ENCODE measurements around the gene CDH23. TPM values are rescaled to one million over a fixed set of nuclear protein-coding genes. Genes with fewer than 3 reads are reported as not detected.

CDH23 gene
- polyA plus RNA-seq, 2 of the 4 experiments (the other 2 are of a cell fraction): 1.1 to 2.3 TPM

GRCh38 chr10:71799112-71799511, 402.4 kb downstream of the CDH23 start:
- Histone ChIP-seq H3K27ac (no peak overlapping the region), H3K4me1 (peaks cover 7% of the 10 kb centered on the region; the same call in 1 of the 3 replicates), H3K9me3 (no peaks in the 10 kb centered on the region; the same call in 2 of the 3 replicates), H3K4me3 (no peak overlapping the region), H3K4me2 (no peak overlapping the region)
- TF ChIP-seq FOXS1 (CRISPR knock-in tag; IDR thresholded peaks at IDR 0.05) (no peak), FOSB (CRISPR knock-in tag; IDR thresholded peaks at IDR 0.05) (no peak), NFE2L2 (conservative IDR thresholded peaks at IDR 0.05; ENCODE audit: low read length) (no peak), MAFK (IDR thresholded peaks at IDR 0.05; ENCODE audit: partially characterized antibody) (no peak), NR3C1 (IDR thresholded peaks at IDR 0.05) (no peak), PBX3 (IDR thresholded peaks at IDR 0.05) (no peak), RCOR1 (IDR thresholded peaks at IDR 0.05; ENCODE audit: low read depth, low read length) (no peak), CHD4 (IDR thresholded peaks at IDR 0.05; ENCODE audit: borderline replicate concordance) (no peak), RAD21 (conservative IDR thresholded peaks at IDR 0.05 in 1 of 2, IDR thresholded peaks at IDR 0.05 in 1 of 2) (no peak), NPAS2 (CRISPR knock-in tag; IDR thresholded peaks at IDR 0.05; ENCODE audit: borderline replicate concordance) (no peak), REST (IDR thresholded peaks at IDR 0.05) (no peak), CHD2 (IDR thresholded peaks at IDR 0.05; ENCODE audit: low read length, partially characterized antibody) (no peak), RARB (CRISPR knock-in tag; IDR thresholded peaks at IDR 0.05) (no peak), TP53 (CRISPR knock-in tag; IDR thresholded peaks at IDR 0.05) (no peak), ZSCAN20 (CRISPR knock-in tag; IDR thresholded peaks at IDR 0.05) (no peak), HES2 (IDR thresholded peaks at IDR 0.05) (no peak), GATA3 (IDR thresholded peaks at IDR 0.05; ENCODE audit: borderline replicate concordance) (no peak), HMGXB4 (CRISPR knock-in tag; IDR thresholded peaks at IDR 0.05; ENCODE audit: borderline replicate concordance) (no peak), ZFP36 (IDR thresholded peaks at IDR 0.05; ENCODE audit: borderline replicate concordance, partially characterized antibody) (no peak), HOXB13 (CRISPR knock-in tag; IDR thresholded peaks at IDR 0.05; ENCODE audit: low read depth) (no peak)
- ChIA-PET CTCF (interaction anchor here (1.0 to 1.8 kb wide), 3 partner anchors 26 to 97 kb away, joined by 3 to 6 read pairs (median 4); partner anchors contain the start of gene VSIR), POLR2A (no interaction called here)
- ATAC-seq (no peak), DNase-seq (ENCODE audit: low read depth in 1 of 2, low spot score in 1 of 2) (no peak), FAIRE-seq (no peak)
- WGBS (ENCODE audit: missing lambda C conversion rate): 47% methylated on average over 9 of the region's 10 CpGs

Measured in A549 (cell line).